ENCODE results near the gene CCDC142. TPM values are rescaled to one million over a fixed set of nuclear protein-coding genes. Genes with fewer than 3 reads are reported as not detected.
A peak's percentile ranks its signal among the peaks of the same experiment; 100 is the strongest.
"Not testable (repeated sequence)": the region's sequence is repeated elsewhere in the genome, so short reads cannot be mapped to it uniquely, and the experiment has no call there.

CCDC142 gene
- total RNA-seq, 1 experiment from 2014 or later, result 47.7 TPM

- H3K27me3 ChIP-seq (ENCODE audit: low read length); H3K27ac ChIP-seq (ENCODE audit: low read length); DNase-seq; H2AFZ ChIP-seq (ENCODE audit: low read length); H3K4me2 ChIP-seq (ENCODE audit: low read depth, low read length, poor library complexity, severe bottlenecking); H3K4me3 ChIP-seq (ENCODE audit: low read length); H3K9me3 ChIP-seq (ENCODE audit: low read length); H4K20me1 ChIP-seq (ENCODE audit: insufficient read depth, low read depth, low read length); H3K9me2 ChIP-seq (replicated peaks; ENCODE audit: insufficient read depth, low read length): not testable (repeated sequence)
- Histone ChIP-seq H3K9ac (ENCODE audit: low read length) (peak overlapping the region; percentile 90; the same call in 1 of the 2 replicates), H3K79me2 (ENCODE audit: low read length) (peaks cover 46% of the 10 kb centered on the region), H3K4me1 (ENCODE audit: low read length) (peaks cover 42% of the 10 kb centered on the region), H3K36me3 (ENCODE audit: insufficient read depth, low read length) (peaks cover 12% of the 10 kb centered on the region)
Observed at GRCh38 chr2:74460187-74460586, 22.6 kb downstream of the CCDC142 start.

GRCh38 chr2:74459503-74460118 lies 23.2 kb downstream of the CCDC142 start:
- not testable (repeated sequence) for H3K9me2 ChIP-seq (replicated peaks; ENCODE audit: insufficient read depth, low read length); H3K27me3 ChIP-seq (ENCODE audit: low read length); H2AFZ ChIP-seq (ENCODE audit: low read length); H4K20me1 ChIP-seq (ENCODE audit: insufficient read depth, low read depth, low read length); H3K9me3 ChIP-seq (ENCODE audit: low read length)
- Histone ChIP-seq H3K4me3 (ENCODE audit: low read length) (peak overlapping the region; percentile 89), H3K36me3 (ENCODE audit: insufficient read depth, low read length) (peaks cover 12% of the 10 kb centered on the region), H3K4me1 (ENCODE audit: low read length) (peaks cover 43% of the 10 kb centered on the region), H3K4me2 (ENCODE audit: low read depth, low read length, poor library complexity, severe bottlenecking) (peak overlapping the region; percentile 93), H3K27ac (ENCODE audit: low read length) (peak overlapping the region; percentile 28; the same call in 1 of the 2 replicates), H3K9ac (ENCODE audit: low read length) (peak overlapping the region; percentile 90), H3K79me2 (ENCODE audit: low read length) (peaks cover 41% of the 10 kb centered on the region)
- DNase-seq, result peak; percentile 64

DNA sequence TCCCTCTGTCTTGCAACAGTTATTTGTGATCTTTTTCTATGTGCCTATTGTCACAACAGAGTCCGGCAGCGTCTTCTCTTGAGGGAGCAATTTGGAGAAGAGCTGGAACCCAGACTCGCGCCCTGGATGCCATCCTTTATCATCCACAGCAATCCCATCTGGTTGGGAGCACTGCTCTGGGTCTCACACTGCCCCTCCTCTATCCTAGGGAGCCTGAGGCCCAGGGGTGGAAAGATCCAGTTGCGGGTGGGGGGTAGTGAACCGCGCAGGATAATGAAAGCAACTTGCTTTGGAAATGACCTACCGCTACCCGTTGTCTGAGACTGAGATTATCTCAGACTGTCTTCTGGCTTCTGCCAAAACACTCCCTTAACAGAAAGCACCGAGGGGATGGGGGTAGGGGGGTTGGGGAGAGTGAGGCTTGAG lies 23.8 kb downstream of the CCDC142 start:
- H2AFZ ChIP-seq (ENCODE audit: low read length), result no peak overlapping the region
- peaks cover 34% of the 10 kb centered on the region for H3K79me2 ChIP-seq (ENCODE audit: low read length)
- H3K9ac ChIP-seq (ENCODE audit: low read length), result peak overlapping the region; percentile 90
- H3K4me1 ChIP-seq (ENCODE audit: low read length), result peaks cover 43% of the 10 kb centered on the region
- H3K9me2 ChIP-seq (replicated peaks; ENCODE audit: insufficient read depth, low read length), result no peaks in the 10 kb centered on the region
- peak overlapping the region; percentile 89 for H3K4me3 ChIP-seq (ENCODE audit: low read length)
- H3K27ac ChIP-seq (ENCODE audit: low read length), result peak overlapping the region; percentile 55
- H3K4me2 ChIP-seq (ENCODE audit: low read depth, low read length, poor library complexity, severe bottlenecking), result peak overlapping the region; percentile 93
- 0 out of 2 replicates have a peak, but pooled peaks cover 4% of the 10 kb centered on the region for H4K20me1 ChIP-seq (ENCODE audit: insufficient read depth, low read depth, low read length)
- peaks cover 12% of the 10 kb centered on the region for H3K36me3 ChIP-seq (ENCODE audit: insufficient read depth, low read length)
- peak; percentile 62 for DNase-seq
- no peaks in the 10 kb centered on the region for H3K9me3 ChIP-seq (ENCODE audit: low read length)
- no peaks in the 10 kb centered on the region for H3K27me3 ChIP-seq (ENCODE audit: low read length)

DNA sequence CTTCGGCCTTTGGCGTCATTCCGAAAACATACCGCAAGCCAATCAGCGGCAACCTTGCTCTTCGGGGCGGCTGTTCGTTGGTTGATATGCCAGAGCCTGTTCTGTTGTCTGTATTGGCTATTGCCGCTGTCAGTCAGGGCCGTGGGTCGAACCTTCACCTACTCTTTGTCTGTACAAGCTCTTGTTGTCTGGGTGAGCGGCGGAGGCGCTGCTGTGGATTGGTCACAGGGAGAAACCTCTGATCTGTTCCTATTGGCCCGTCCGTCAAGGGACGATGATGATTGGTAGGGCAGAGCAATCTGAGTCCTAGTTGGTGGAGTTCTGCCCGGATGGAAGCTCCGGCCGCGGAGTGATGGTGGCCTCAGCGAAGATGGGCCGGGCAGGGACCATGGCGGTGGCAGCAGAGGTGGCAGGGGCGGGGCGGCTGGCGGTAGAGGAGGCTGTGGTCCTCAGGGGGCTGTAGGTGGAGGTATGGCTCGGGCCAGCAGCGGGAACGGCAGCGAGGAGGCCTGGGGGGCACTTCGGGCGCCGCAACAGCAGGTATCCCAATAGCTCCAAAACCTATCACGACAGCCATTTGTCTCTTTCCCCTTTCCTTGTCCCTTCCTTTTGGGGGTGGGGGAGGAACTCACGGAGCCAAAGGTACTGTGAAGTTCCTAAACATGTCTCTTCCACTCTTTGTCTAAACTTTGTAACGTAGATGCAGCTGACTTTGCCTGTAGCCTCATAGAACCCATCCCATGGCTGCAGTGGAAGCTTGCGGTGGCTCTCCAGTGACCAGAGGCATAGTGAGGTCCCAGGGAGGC lies 24.5 kb downstream of the CCDC142 start, which contains the start of gene WBP1:
TSS of gene WBP1 (plus strand) at position 307 of the 806 bp plus-strand sequence. CDS start at position 472, 165 bp downstream.
- Histone ChIP-seq H3K4me3 (ENCODE audit: low read length) (peak within 1 kb of the TSS; percentile 89), H3K9ac (ENCODE audit: low read length) (peak within 1 kb of the TSS; percentile 94), H3K36me3 (ENCODE audit: insufficient read depth, low read length) (peaks cover 12% of the 10 kb centered on the region), H2AFZ (ENCODE audit: low read length) (peak within 1 kb of the TSS; percentile 72; the same call in 1 of the 2 replicates), H4K20me1 (ENCODE audit: insufficient read depth, low read depth, low read length) (0 out of 2 replicates have a peak, but pooled peaks cover 4% of the 10 kb centered on the region), H3K27ac (ENCODE audit: low read length) (peak within 1 kb of the TSS; percentile 91), H3K27me3 (ENCODE audit: low read length) (no peaks in the 10 kb centered on the region), H3K9me2 (replicated peaks; ENCODE audit: insufficient read depth, low read length) (no peaks in the 10 kb centered on the region), H3K9me3 (ENCODE audit: low read length) (no peaks in the 10 kb centered on the region), H3K79me2 (ENCODE audit: low read length) (peaks cover 32% of the 10 kb centered on the region), H3K4me2 (ENCODE audit: low read depth, low read length, poor library complexity, severe bottlenecking) (peak within 1 kb of the TSS; percentile 94), H3K4me1 (ENCODE audit: low read length) (peaks cover 41% of the 10 kb centered on the region)
- DNase-seq, result peak; percentile 100

GRCh38 chr2:74457549-74458131 lies 25.2 kb downstream of the CCDC142 start:
- peaks cover 36% of the 10 kb centered on the region for H3K4me1 ChIP-seq (ENCODE audit: low read length)
- peak overlapping the region; percentile 91 for H3K27ac ChIP-seq (ENCODE audit: low read length)
- H4K20me1 ChIP-seq (ENCODE audit: insufficient read depth, low read depth, low read length), result no peaks in the 10 kb centered on the region
- peak; percentile 95 for DNase-seq
- H3K9me3 ChIP-seq (ENCODE audit: low read length), result no peaks in the 10 kb centered on the region
- no peaks in the 10 kb centered on the region for H3K9me2 ChIP-seq (replicated peaks; ENCODE audit: insufficient read depth, low read length)
- H3K27me3 ChIP-seq (ENCODE audit: low read length), result no peaks in the 10 kb centered on the region
- H2AFZ ChIP-seq (ENCODE audit: low read length), result peak overlapping the region; percentile 72; the same call in 1 of the 2 replicates
- H3K36me3 ChIP-seq (ENCODE audit: insufficient read depth, low read length), result peaks cover 5% of the 10 kb centered on the region; the same call in 1 of the 2 replicates
- H3K79me2 ChIP-seq (ENCODE audit: low read length), result peaks cover 25% of the 10 kb centered on the region
- H3K4me3 ChIP-seq (ENCODE audit: low read length), result peak overlapping the region; percentile 78
- peak overlapping the region; percentile 94 for H3K4me2 ChIP-seq (ENCODE audit: low read depth, low read length, poor library complexity, severe bottlenecking)
- H3K9ac ChIP-seq (ENCODE audit: low read length), result peak overlapping the region; percentile 94

GRCh38 chr2:74457129-74457548 lies 25.7 kb downstream of the CCDC142 start:
- DNase-seq, result no peak
- peak overlapping the region; percentile 94 for H3K4me2 ChIP-seq (ENCODE audit: low read depth, low read length, poor library complexity, severe bottlenecking)
- no peaks in the 10 kb centered on the region for H3K9me2 ChIP-seq (replicated peaks; ENCODE audit: insufficient read depth, low read length)
- H3K36me3 ChIP-seq (ENCODE audit: insufficient read depth, low read length), result no peaks in the 10 kb centered on the region
- H3K4me3 ChIP-seq (ENCODE audit: low read length), result peak overlapping the region; percentile 78
- peak overlapping the region; percentile 94 for H3K9ac ChIP-seq (ENCODE audit: low read length)
- peak overlapping the region; percentile 91 for H3K27ac ChIP-seq (ENCODE audit: low read length)
- H3K27me3 ChIP-seq (ENCODE audit: low read length), result no peaks in the 10 kb centered on the region
- H4K20me1 ChIP-seq (ENCODE audit: insufficient read depth, low read depth, low read length), result no peaks in the 10 kb centered on the region
- no peak overlapping the region for H2AFZ ChIP-seq (ENCODE audit: low read length)
- H3K79me2 ChIP-seq (ENCODE audit: low read length), result peaks cover 25% of the 10 kb centered on the region
- H3K9me3 ChIP-seq (ENCODE audit: low read length), result no peaks in the 10 kb centered on the region
- peaks cover 36% of the 10 kb centered on the region for H3K4me1 ChIP-seq (ENCODE audit: low read length)

- H3K4me2 ChIP-seq (ENCODE audit: low read depth, low read length, poor library complexity, severe bottlenecking), result peak within 1 kb of the TSS; percentile 94
- peak within 1 kb of the TSS; percentile 78 for H3K4me3 ChIP-seq (ENCODE audit: low read length)
- peaks cover 25% of the 10 kb centered on the region for H3K79me2 ChIP-seq (ENCODE audit: low read length)
- peak; percentile 100 for DNase-seq
- H3K27me3 ChIP-seq (ENCODE audit: low read length), result no peaks in the 10 kb centered on the region
- peak within 1 kb of the TSS; percentile 94 for H3K9ac ChIP-seq (ENCODE audit: low read length)
- no peaks in the 10 kb centered on the region for H3K9me3 ChIP-seq (ENCODE audit: low read length)
- 0 out of 2 replicates have a peak within 1 kb of the TSS, but pooled peaks have one; percentile 1 for H3K27ac ChIP-seq (ENCODE audit: low read length)
- H3K4me1 ChIP-seq (ENCODE audit: low read length), result peaks cover 33% of the 10 kb centered on the region
- H4K20me1 ChIP-seq (ENCODE audit: insufficient read depth, low read depth, low read length), result no peaks in the 10 kb centered on the region
- no peaks in the 10 kb centered on the region for H3K36me3 ChIP-seq (ENCODE audit: insufficient read depth, low read length)
- no peaks in the 10 kb centered on the region for H3K9me2 ChIP-seq (replicated peaks; ENCODE audit: insufficient read depth, low read length)
- H2AFZ ChIP-seq (ENCODE audit: low read length), result peak within 1 kb of the TSS; percentile 65
Observed at GRCh38 chr2:74454654-74455511, 27.9 kb downstream of the CCDC142 start, which contains the start of gene INO80B. Gene INO80B, plus strand, starts transcription at chr2:74455087. Its CDS starts 30 bp downstream, at chr2:74455117.

Data from Karpas-422 (cell line).